Stimulated activated naive CD8-positive, alpha-beta T cell treated with anti-CD3 and anti-CD28 coated beads, Interleukin-15, Interleukin-2, amounts not matched to agents 100 U/mL and 50 U/mL, for 24 hours (primary cell): ENCODE data around the gene MTCH1.

Source experiments
- ATAC-seq: fragments of 150-1000 bp; cut with Tn5 transposase; one replicate; pipeline ENCODE4 v1.10.0; 2021
- DNase-seq: peaks from one replicate; pipeline ENCODE4 v3.0.0; 2021

MTCH1 gene

DNA sequence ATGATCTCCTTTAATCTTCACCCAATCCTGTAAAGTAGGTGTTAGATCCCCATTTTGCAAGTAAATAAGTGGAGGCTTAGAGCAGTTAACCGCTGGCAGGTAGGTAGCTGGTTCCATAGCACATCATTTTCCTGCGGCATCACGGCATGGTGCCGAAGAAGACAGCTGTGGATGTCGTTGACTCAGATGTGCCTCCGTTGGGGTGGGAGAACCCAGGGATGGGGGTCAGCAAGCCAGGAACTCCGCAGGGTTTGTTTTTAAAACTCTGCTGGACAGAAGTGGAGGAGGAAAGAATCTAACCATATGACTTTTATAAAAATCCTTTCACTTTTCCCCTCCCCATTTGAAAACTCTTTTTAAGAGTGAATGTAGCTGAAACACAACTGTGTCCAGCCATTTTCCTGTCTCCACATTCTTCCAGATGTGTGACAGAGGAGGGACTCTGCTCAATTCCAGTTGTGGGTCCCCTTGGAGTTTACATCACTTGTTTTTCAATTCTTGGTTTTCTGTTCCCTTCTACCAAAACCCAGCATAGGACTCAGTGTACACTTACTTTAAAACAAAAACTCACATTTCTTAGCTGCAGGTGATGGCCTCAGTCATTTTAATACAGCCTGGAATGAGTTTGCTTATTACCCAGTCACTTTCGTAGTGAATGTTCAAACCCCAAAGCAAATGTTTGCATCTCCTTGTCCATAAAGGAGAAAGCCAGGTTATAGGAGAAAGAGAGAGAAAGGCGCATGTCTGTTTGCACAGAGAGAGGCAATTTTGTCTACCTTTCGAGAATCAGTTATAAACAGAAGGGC, 59.1 kb downstream of the MTCH1 start:
- DNase-seq (no peak), ATAC-seq (no peak)

DNA sequence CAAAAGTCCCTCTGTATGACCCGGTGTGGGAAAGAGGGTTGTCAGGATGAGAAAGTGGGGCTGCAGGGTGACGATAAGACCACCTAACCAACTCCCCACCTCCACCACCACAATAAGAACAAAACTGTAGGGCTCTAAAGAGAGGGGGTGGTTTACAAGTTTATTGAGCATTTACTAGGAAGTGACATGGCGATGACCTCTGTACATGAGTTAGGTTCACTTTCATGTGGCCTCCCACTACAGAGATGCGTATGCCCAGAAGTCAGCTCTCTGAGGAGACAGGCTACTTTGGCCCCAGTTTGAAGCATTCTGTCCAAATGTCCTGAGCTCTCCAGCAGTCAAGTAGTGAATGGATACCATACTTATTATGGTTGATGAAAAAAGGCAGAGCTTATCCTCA, 60.2 kb downstream of the MTCH1 start:
- DNase-seq: no peak
- ATAC-seq: peak; percentile 71

DNA sequence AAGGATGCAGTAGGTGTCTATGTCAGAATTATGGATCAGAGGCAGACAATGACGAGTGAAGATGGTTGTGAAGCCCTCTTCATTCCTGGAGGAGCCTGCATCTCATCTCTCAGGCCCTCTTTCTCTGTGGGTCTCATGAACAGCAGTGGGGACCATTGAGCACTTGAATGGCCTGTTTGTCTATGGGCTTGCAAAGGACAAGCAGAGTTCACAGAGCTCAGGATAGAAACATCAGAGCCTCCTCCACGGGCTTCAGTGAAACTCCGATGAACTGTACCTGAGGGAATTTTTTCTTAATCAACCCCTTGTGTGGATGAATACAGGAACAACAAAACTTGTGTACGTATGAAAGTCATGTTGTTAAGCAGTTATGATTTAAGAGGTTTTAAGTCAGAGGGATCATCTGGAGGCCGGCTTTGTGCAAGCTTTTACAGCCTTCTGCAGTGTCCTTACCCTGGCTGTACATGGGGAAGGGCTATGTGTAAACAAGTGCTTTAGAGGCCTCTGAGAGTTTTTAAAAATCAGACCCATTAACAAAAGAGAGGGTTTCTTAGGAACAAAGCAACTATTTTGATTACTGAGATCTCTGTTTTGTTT, 61.1 kb downstream of the MTCH1 start:
- no peak for ATAC-seq
- DNase-seq: no peak

DNA sequence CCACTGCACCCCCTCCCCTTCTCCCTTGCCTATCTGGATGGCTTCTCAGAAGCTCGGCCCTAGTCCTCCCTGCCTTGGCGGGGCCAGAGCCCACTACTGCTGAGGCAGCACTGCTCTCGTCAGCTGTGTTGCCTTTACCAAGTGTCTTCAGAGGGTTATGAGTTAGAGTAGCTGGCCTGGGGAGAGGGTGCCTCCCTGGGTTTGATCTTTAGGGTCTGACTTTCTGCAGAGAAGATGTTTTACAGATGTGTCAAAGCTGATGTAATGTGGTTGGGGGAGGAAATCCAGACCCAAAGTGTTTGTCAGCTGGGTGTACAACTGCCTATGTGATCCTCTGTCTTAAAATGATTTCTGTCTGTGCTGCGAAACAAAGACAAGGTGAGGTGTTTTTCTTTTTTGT, 61.9 kb downstream of the MTCH1 start:
- no peak for ATAC-seq
- no peak for DNase-seq

DNA sequence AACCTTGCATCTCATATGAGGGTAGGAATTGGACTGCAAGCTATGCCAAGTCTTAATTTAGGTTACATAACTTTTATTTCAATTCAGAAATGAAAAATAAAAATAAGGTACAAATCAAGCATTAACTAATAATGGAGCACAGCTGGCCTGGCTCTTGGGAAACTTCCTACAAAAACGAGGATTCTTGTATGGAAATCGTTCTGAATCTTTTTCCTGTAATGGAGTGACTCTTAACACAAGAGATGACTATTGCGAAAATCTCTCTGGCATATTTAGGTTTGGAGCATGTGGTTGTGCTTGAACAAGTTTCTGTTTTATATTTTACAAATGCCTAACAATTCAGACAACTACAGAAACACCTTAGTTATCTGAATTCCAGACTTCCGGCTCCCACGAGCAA, 65.5 kb downstream of the MTCH1 start:
- ATAC-seq (no peak), DNase-seq (no peak)

DNA sequence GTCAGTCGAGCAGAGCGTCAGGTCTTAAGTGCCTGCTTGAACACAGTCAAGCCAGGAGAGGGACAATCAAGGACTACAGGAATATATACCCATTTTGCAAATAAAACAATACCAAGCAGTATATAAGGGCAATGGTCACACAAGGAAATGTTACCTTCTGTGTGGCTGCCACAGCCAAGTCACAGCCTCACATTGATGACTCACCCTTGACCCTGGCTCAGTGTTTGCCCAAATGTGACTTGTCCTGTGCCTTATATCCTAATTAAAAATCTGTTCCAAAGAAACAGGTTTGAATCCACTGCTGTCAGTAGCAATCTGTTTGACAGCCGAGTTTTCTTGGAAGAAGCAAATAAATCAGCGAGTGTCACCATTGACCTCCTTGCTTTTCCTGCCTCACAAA, 65.9 kb downstream of the MTCH1 start:
- no peak for ATAC-seq
- DNase-seq: no peak
